CD4-positive, alpha-beta memory T cell (primary cell): ENCODE measurements around the gene ARHGAP22. TPM values are rescaled to one million over a fixed set of nuclear protein-coding genes. Genes with fewer than 3 reads are reported as not detected.

Source experiments
- CTCF ChIA-PET: fragments of 350-600 bp; sonication (Branson Sonifier 250); formaldehyde crosslinking; loops from one replicate; lab custom pipeline; 2021; ENCODE audit warnings: inconsistent platforms; ENCODE audit not compliant: partially characterized antibody; lab: Charles Lee
- POLR2A ChIA-PET: fragments of 350-600 bp; sonication (Branson Sonifier 250); formaldehyde crosslinking; loops from one replicate; lab custom pipeline; 2021; ENCODE audit not compliant: partially characterized antibody; lab: Charles Lee
- DNase-seq, 5 donors: peaks; one replicate each; pipeline versions ENCODE4 v3.0.0 to v3.0.0-alpha.2; 2020 to 2022; ENCODE audit warnings: mixed read lengths in 1 of 5
- H3K27ac ChIP-seq: one replicate; pipeline ENCODE4 v1.7.0; 2013; ENCODE audit warnings: low read depth, low read length
- H3K27me3 ChIP-seq: 2 replicates; pipeline ENCODE4 v1.7.0; 2013; ENCODE audit warnings: mild to moderate bottlenecking, low read length, moderate library complexity; ENCODE audit not compliant: insufficient read depth
- H3K36me3 ChIP-seq: 2 replicates; pipeline ENCODE4 v1.7.0; 2013; ENCODE audit warnings: mild to moderate bottlenecking, low read length, moderate library complexity; ENCODE audit not compliant: insufficient read depth
- H3K4me1 ChIP-seq: 2 replicates; pipeline ENCODE4 v1.7.0; 2013; ENCODE audit warnings: mild to moderate bottlenecking, low read length, moderate library complexity; ENCODE audit not compliant: insufficient read depth
- H3K4me3 ChIP-seq, 2 donors: one replicate each; pipeline ENCODE4 v1.7.0; 2013; ENCODE audit warnings: low read length in 2 of 2, mild to moderate bottlenecking in 1 of 2
- H3K9me3 ChIP-seq, 2 donors: one replicate each; pipeline ENCODE4 v1.7.0; 2013; ENCODE audit warnings: low read length in 2 of 2, control low read depth in 1 of 2; ENCODE audit not compliant: control insufficient read depth in 1 of 2
- H3K27ac Mint-ChIP-seq, 7 donors: one replicate each; pipeline ENCODE4 v1.8.0; 2020 to 2021; ENCODE audit warnings: mixed read lengths in 7 of 7, mild to moderate bottlenecking in 6 of 7, inconsistent platforms in 3 of 7, moderate library complexity in 3 of 7
- H3K27me3 Mint-ChIP-seq, 2 donors: one replicate each; pipeline ENCODE4 v1.8.0; 2020 to 2021; ENCODE audit warnings: mixed read lengths in 2 of 2
- H3K36me3 Mint-ChIP-seq, 2 donors: one replicate each; pipeline ENCODE4 v1.8.0; 2020 to 2021; ENCODE audit warnings: mixed read lengths in 2 of 2, inconsistent platforms in 1 of 2, mild to moderate bottlenecking in 1 of 2
- H3K4me1 Mint-ChIP-seq, 4 donors: one replicate each; pipeline ENCODE4 v1.8.0; 2020 to 2021; ENCODE audit warnings: mixed read lengths in 4 of 4, mild to moderate bottlenecking in 1 of 4
- H3K4me3 Mint-ChIP-seq, 8 donors: one replicate each; pipeline ENCODE4 v1.8.0; 2020 to 2021; ENCODE audit warnings: mixed read lengths in 8 of 8, mild to moderate bottlenecking in 7 of 8, moderate library complexity in 6 of 8, inconsistent platforms in 3 of 8
- H3K9me3 Mint-ChIP-seq, 8 donors: one replicate each; pipeline ENCODE4 v1.8.0; 2020 to 2021; ENCODE audit warnings: mixed read lengths in 8 of 8, mild to moderate bottlenecking in 5 of 8, inconsistent platforms in 3 of 8, moderate library complexity in 1 of 8
- intact Hi-C: fragments of 100-400 bp; cut with micrococcal nuclease; formaldehyde crosslinking; loops from one replicate; pipeline ENCODE4 v1.15.1; 2023
- polyA plus RNA-seq, 2 donors: library from polyadenylated mRNA; unstranded; fragments of 300-500 nt; fragmentation: Illumina TruSeq; gene quantifications; one replicate each; pipeline ENCODE4 v1.2.3, GENCODE V29; 2021
- total RNA-seq, 2 experiments: library from RNA; stranded (reverse); gene quantifications; one replicate each; pipeline ENCODE4 v1.2.3, GENCODE V29; 2021

ARHGAP22 gene
- total and polyA plus RNA-seq, 4 experiments from 2014 or later: 0.20 to 0.83 TPM; not detected in 2

DNA sequence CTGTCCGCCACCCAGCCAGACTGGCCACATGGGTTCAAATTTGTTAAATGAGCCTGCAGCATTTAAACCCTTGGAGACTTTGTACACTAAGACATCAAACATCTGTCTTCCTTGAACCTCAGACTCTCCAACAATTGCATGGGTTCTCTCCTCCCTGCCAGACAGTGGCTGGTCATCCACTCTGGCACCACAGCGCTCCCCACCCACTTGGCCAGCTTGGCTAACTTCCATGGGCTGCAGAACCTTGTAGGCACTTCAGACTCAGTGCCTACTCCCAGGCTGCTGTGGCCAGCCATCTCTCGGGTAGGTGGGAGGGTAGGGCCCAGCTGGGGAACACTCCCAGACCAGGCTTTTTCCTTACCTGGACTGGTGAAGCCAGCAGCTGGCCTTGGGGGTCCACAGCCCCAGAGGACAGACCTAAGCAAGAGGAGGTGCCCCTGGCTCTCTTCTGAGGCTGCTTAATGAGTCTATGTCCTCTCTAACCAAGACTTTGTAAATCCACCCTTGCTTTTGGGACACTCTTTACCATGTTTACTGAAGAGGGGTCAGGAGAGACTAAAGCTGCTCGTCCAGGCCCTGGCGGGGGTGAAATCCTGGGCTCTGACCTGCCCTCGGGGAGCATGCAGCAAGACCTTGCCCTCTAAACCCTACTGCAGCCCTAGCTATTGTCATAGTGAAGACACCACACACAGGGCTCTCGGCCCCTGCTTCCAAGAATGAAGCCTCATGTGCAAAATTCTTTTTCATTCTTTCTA, 82.7 kb downstream of the ARHGAP22 start:
- no peaks in the 10 kb centered on the region for H3K36me3 Mint-ChIP-seq
- no peak for DNase-seq
- Histone ChIP-seq H3K27ac (no peak overlapping the region), H3K27me3 (no peaks in the 10 kb centered on the region), H3K9me3 (no peaks in the 10 kb centered on the region), H3K4me3 (no peak overlapping the region), H3K36me3 (no peaks in the 10 kb centered on the region), H3K4me1 (no peaks in the 10 kb centered on the region)
- H3K27me3 Mint-ChIP-seq: peaks cover 27 to 48% of the 10 kb centered on the region in 2 donors
- no peak overlapping the region for H3K4me3 Mint-ChIP-seq
- ChIA-PET CTCF (no interaction called here), POLR2A (no interaction called here)
- intact Hi-C loops: no loop called here
- peaks cover 0 to 7% (median 2%) of the 10 kb centered on the region in 4 donors for H3K4me1 Mint-ChIP-seq
- H3K27ac Mint-ChIP-seq: no peak overlapping the region
- H3K9me3 Mint-ChIP-seq: peaks cover 0 to 3% (median under 1%) of the 10 kb centered on the region in 8 donors

DNA sequence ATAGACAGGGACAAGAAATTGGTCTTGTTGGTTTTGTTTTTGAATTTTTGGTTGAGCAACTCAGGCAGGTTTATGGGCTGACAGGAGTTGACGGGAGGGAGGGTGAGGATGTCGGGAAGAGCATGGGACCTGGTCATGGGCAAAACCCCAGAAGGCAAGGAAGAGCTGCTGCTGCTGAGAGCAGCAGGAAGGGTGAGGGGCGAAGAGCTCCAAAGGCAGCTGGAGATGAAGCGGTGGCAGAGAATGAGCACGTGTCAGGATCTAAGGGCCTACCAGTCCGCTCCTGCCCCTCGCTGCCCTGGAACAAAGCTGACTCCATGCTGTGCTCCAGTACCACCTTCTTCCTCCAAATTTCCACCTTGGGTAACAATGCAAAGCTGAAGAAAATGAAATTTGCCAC, 84.3 kb downstream of the ARHGAP22 start:
- Mint-ChIP-seq H3K4me3 (no peak overlapping the region), H3K36me3 (no peaks in the 10 kb centered on the region), H3K27ac (no peak overlapping the region), H3K4me1 (peaks cover 0 to 7% (median 2%) of the 10 kb centered on the region in 4 donors), H3K27me3 (peaks cover 28 to 43% of the 10 kb centered on the region in 2 donors), H3K9me3 (peaks cover 0 to 9% (median 1%) of the 10 kb centered on the region in 8 donors)
- no peaks in the 10 kb centered on the region for H3K36me3 ChIP-seq
- no peaks in the 10 kb centered on the region for H3K4me1 ChIP-seq
- no peaks in the 10 kb centered on the region for H3K27me3 ChIP-seq
- ChIA-PET CTCF (no interaction called here), POLR2A (no interaction called here)
- no peak overlapping the region for H3K4me3 ChIP-seq
- no peaks in the 10 kb centered on the region for H3K9me3 ChIP-seq
- DNase-seq: no peak
- intact Hi-C loops: no loop called here
- H3K27ac ChIP-seq: no peak overlapping the region

DNA sequence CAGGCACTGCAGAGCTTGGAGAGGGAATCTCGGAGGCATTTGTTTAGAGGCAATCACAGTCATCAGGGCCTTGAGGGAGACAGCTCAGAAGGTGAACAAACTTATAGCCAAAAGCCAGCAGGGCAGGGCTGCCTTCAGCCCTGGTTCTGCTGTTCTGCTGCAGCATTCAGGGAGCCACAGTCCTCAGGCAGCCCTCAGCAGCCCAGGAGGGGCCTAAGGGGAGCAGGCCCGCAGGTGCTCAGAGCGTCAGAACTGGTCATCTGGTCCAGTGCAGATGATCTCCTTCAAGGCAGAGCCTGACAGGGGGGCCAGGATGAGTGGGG, 84.7 kb downstream of the ARHGAP22 start:
- peaks cover 26 to 40% of the 10 kb centered on the region in 2 donors for H3K27me3 Mint-ChIP-seq
- POLR2A ChIA-PET: no interaction called here
- intact Hi-C loops: no loop called here

DNA sequence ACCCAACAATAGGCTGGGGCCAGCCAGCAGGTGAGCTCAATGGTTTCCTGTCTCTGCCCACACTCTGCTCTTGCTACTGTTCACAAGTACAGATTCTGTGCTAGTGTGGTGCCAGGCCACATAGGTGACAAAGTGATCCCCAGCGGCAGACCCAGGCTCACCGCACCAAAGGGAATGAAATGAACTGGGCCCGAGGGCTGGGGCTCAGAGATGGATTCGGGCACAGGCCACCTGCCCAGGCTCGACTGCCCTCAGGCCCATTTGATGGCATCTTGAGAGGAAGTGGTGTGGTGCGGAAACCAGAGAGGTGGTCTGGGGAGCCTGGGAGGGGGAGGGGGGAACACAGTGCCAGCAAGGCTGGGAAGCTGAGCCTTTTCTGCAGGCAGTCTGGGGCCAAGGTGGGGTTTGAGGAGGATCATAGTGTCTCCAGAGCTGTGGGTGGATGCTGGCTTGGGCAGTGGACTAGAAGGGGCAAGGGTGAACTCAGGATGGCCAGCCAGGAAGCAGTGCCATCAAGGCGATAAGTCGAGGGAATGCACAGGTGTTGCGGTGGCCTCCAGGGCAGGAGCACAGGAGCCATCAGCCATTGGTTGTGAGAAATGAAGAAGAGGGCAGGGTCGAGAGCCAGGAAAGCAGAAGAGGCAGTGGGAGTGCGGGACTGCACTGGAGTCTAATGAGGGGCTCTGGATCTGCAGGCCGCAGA, 85.2 kb downstream of the ARHGAP22 start:
- POLR2A ChIA-PET: no interaction called here
- H3K9me3 Mint-ChIP-seq: peaks cover 0 to 15% (median 7%) of the 10 kb centered on the region in 8 donors
- Histone ChIP-seq H3K27me3 (no peaks in the 10 kb centered on the region), H3K36me3 (no peaks in the 10 kb centered on the region), H3K27ac (no peak overlapping the region), H3K4me3 (no peak overlapping the region), H3K4me1 (no peaks in the 10 kb centered on the region), H3K9me3 (no peaks in the 10 kb centered on the region)
- no peak for DNase-seq
- H3K36me3 Mint-ChIP-seq: no peaks in the 10 kb centered on the region
- intact Hi-C loops: no loop called here
- H3K27me3 Mint-ChIP-seq: peaks cover 21 to 34% of the 10 kb centered on the region in 2 donors
- CTCF ChIA-PET: no interaction called here
- no peak overlapping the region for H3K27ac Mint-ChIP-seq
- peaks cover 0 to 4% (median under 1%) of the 10 kb centered on the region in 4 donors for H3K4me1 Mint-ChIP-seq
- no peak overlapping the region for H3K4me3 Mint-ChIP-seq

More for the DNA sequence above, 84.7 kb downstream of the ARHGAP22 start:
- H3K4me3 Mint-ChIP-seq: no peak overlapping the region
- no peaks in the 10 kb centered on the region for H3K27me3 ChIP-seq
- no peak overlapping the region for H3K27ac ChIP-seq
- DNase-seq: no peak
- CTCF ChIA-PET: no interaction called here
- peaks cover 0 to 13% (median 4%) of the 10 kb centered on the region in 8 donors for H3K9me3 Mint-ChIP-seq
- peaks cover 0 to 7% (median 2%) of the 10 kb centered on the region in 4 donors for H3K4me1 Mint-ChIP-seq
- H3K4me1 ChIP-seq: no peaks in the 10 kb centered on the region
- H3K4me3 ChIP-seq: no peak overlapping the region
- H3K36me3 Mint-ChIP-seq: no peaks in the 10 kb centered on the region
- H3K9me3 ChIP-seq: no peaks in the 10 kb centered on the region
- H3K27ac Mint-ChIP-seq: no peak overlapping the region
- H3K36me3 ChIP-seq: no peaks in the 10 kb centered on the region

DNA sequence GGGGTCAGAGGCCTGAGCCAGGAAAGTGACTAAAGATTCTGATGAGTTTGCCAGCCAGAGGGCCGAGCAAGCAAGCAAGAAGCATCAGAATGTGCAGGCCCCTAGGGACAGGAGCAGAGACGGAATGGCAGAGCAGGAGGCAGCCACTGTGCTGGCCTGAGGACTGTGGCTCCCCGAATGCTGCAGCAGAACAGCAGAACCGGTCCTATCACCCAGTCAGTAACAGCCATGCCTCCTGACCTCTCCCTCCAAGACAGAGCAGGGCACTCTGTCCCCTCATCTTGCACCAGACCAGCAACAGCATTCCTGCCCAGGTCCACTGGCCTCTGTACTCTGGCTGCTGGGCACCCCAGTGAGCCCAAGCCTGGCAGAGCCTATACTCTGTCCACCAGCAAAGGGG, 85.9 kb downstream of the ARHGAP22 start:
- intact Hi-C loops: no loop called here
- CTCF ChIA-PET: no interaction called here

DNA sequence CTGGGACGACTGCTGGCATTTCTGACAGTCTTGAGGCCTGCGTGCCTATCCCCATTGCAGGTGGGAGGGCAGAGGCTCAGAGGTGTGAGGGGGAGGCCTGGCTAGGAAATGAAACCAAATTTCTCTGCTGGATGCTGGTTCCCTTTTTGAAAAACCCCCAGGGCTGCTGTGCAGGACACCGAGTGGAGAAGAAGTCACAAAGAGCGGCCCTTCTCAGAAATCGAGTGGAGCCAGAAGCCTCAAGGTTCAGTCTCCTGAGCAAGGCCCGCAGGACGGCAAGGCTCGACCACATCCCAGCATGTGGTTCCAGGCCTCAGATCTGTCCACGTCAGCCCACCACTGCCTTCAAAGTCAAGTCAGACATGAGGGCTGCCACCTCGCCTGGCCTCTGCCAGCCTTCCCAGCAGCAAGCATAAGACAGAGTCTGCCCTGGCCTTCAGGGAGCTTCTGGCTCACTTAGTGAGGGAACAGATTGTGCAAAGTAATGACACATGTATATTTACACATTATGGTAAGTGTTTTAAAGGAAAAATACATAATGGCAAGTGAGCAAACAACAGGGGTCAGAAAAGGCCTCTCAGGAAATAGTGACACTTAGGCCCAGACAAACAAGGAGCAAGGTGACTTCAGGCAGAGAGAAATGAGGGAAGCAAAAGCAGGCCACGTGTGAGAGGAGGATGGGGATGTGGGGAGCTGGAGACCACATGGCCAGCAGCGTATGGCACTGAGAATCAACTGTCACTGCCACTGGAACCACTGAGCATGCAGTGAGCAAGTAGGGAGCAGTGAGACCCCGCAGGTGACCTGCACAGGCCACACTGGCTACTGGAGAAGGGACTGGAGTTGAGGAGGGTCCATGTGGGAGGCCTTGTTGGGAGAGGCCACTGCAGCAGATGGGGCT, 86.7 kb downstream of the ARHGAP22 start:
- H3K4me1 Mint-ChIP-seq: peaks cover 0 to 3% (median 0%) of the 10 kb centered on the region in 4 donors
- intact Hi-C loops: no loop called here
- Histone ChIP-seq H3K9me3 (no peaks in the 10 kb centered on the region), H3K4me1 (no peaks in the 10 kb centered on the region), H3K27me3 (no peaks in the 10 kb centered on the region), H3K4me3 (no peak overlapping the region), H3K27ac (no peak overlapping the region), H3K36me3 (no peaks in the 10 kb centered on the region)
- peaks cover 18 to 31% of the 10 kb centered on the region in 2 donors for H3K27me3 Mint-ChIP-seq
- CTCF ChIA-PET: no interaction called here
- no peak overlapping the region for H3K4me3 Mint-ChIP-seq
- no peak overlapping the region for H3K27ac Mint-ChIP-seq
- no peak for DNase-seq
- peaks cover 0 to 26% (median 18%) of the 10 kb centered on the region in 8 donors for H3K9me3 Mint-ChIP-seq
- H3K36me3 Mint-ChIP-seq: no peaks in the 10 kb centered on the region
- POLR2A ChIA-PET: no interaction called here

More for the DNA sequence above, 85.9 kb downstream of the ARHGAP22 start:
- Histone ChIP-seq H3K4me3 (no peak overlapping the region), H3K27ac (no peak overlapping the region), H3K9me3 (no peaks in the 10 kb centered on the region), H3K4me1 (no peaks in the 10 kb centered on the region), H3K27me3 (no peaks in the 10 kb centered on the region), H3K36me3 (no peaks in the 10 kb centered on the region)
- POLR2A ChIA-PET: no interaction called here
- Mint-ChIP-seq H3K4me1 (peaks cover 0 to 3% (median 0%) of the 10 kb centered on the region in 4 donors), H3K27ac (no peak overlapping the region), H3K36me3 (no peaks in the 10 kb centered on the region), H3K27me3 (peaks cover 18 to 32% of the 10 kb centered on the region in 2 donors), H3K9me3 (peaks cover 0 to 19% (median 12%) of the 10 kb centered on the region in 8 donors), H3K4me3 (no peak overlapping the region)
- no peak for DNase-seq

DNA sequence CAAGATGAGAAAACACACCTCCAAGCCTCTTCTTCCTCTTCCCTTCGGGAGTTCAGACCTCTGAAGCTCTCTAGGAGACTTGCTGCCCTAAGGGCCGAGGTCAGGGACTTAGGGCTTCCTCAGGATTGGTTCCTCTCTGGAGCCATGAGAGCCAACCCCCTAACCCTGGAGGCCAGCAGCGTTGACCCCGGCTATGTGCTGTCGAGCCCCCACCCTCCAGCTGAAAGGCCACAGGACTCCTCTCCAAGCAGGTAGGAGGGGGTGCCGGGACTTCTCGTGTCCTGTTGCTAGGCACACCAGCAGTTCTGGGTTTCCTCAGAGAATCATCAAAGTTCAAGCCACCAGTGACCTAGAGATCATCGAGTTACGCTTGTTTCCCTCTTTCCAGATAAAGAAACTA, 87.4 kb downstream of the ARHGAP22 start:
- Histone ChIP-seq H3K4me1 (no peaks in the 10 kb centered on the region), H3K4me3 (no peak overlapping the region), H3K27me3 (no peaks in the 10 kb centered on the region), H3K27ac (no peak overlapping the region), H3K9me3 (no peaks in the 10 kb centered on the region), H3K36me3 (no peaks in the 10 kb centered on the region)
- peak overlapping the region in 1 of 8 donors; percentile 69 for H3K4me3 Mint-ChIP-seq
- H3K36me3 Mint-ChIP-seq: no peaks in the 10 kb centered on the region
- H3K4me1 Mint-ChIP-seq: peaks cover 0 to 3% (median 0%) of the 10 kb centered on the region in 4 donors
- no peak for DNase-seq
- CTCF ChIA-PET: no interaction called here
- POLR2A ChIA-PET: no interaction called here
- peaks cover 0 to 31% (median 20%) of the 10 kb centered on the region in 8 donors for H3K9me3 Mint-ChIP-seq
- no peak overlapping the region for H3K27ac Mint-ChIP-seq
- intact Hi-C loops: no loop called here
- peaks cover 15 to 25% of the 10 kb centered on the region in 2 donors for H3K27me3 Mint-ChIP-seq
